NCI-H2227 (cell line): ENCODE measurements around the gene NINJ1.

Experiments
- DNase-seq: peaks from one replicate; lab custom pipeline; 2025; ENCODE audit not compliant: unreplicated experiment; lab: John Stamatoyannopoulos, UW

Gene NINJ1

DNA sequence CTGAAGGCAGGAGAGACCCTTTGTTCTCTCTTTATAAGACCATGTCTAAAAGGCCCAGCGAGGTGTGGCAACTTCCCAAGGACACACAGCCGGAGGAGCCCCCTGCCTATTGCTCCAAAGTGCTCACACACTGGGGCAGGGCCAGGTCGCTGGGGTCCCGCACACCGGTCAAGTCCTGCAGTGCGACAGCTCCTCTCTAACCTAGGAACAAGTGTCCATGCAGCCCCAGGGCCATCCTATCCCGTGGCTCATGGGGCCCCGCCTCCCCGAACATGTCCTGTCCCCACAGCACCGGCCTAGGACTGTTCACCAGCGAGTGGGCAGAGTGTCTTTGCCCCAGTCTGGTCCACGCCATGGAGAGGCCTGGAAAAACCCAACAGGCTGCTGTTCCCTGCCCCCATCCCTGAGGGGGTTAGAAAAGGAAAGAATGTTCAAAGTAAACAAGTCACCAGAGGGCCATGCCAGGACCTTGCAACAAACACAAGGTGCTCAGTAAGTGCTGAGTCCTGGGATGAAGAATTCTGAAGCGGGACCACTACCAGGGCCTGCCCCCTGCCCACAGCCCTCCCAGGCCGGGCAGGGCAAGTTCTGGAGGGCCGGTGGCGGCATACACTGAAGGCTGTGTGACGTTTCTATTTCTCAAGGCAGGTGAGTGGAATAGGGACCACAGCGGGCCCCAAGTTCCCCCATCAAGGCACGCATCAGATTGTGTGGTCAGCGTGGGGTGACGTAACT lies 938 bp downstream of the NINJ1 start:
- no peak for DNase-seq

DNA sequence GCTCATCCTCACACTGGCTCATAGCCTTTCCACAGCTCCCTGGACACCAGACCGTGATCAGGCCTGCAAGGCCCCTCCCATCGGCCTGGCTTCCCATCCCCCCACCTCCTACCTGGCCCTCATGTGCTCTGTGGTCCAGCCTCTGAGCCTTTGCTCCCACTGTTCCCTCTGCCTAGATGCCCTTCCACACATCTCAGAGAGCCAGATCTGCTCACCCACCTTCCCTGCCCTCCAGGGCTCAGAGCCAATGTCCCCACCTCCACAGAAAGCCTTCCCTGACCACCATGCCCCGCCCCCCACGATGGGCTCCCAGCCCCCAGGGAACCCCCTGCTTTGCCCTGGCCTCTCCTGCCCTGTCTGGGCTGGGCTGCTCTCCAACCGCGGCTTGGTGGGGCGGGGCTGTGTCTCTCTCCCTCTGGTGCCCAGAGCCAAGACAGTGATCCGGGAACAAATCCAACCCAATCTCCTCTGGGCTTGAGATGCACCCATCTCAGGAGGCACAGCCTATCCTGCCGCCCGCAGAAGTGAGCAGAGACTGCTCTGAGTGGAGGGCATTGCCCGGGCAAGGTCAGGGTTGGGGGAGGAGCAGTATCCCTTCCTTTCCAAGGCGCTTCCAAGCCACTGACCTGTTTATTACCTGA lies 1.6 kb downstream of the NINJ1 start:
- DNase-seq: no peak

DNA sequence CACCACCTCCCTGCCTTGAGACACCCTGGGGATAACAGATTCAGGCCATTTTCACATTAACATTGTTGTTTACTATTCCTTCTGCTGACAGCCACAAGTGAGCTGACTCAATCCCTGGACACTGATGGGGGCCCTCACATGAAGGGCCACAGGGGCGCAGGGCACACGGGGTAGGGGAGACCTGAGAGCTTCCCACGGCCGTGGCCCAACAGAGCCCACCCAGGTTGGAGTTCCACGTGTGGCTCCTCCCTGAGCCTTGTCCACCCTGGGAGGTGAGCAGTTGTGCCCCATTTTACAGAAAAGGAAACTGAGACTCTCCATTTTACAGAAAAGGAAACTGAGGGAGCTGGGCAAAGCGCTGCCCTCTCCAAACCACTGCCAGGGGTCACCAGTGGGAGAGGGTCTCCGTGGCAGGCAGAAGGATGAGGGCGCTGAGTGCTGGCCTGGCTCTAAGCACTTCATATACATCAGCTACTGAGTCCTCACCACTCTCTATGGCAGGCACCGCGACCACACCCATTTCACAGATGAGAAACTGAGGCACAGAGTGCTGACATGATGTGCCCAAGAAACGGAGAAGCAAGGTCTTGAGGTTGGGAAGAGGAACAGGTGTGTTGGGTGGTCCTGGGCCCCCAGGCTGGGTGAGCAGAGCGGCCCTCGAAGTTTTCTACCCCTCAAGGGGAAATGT lies 2.3 kb downstream of the NINJ1 start:
- DNase-seq: no peak

- no peak for DNase-seq
These were observed 3.1 kb downstream of the NINJ1 start for GRCh38 chr9:93130861-93131481.

DNA sequence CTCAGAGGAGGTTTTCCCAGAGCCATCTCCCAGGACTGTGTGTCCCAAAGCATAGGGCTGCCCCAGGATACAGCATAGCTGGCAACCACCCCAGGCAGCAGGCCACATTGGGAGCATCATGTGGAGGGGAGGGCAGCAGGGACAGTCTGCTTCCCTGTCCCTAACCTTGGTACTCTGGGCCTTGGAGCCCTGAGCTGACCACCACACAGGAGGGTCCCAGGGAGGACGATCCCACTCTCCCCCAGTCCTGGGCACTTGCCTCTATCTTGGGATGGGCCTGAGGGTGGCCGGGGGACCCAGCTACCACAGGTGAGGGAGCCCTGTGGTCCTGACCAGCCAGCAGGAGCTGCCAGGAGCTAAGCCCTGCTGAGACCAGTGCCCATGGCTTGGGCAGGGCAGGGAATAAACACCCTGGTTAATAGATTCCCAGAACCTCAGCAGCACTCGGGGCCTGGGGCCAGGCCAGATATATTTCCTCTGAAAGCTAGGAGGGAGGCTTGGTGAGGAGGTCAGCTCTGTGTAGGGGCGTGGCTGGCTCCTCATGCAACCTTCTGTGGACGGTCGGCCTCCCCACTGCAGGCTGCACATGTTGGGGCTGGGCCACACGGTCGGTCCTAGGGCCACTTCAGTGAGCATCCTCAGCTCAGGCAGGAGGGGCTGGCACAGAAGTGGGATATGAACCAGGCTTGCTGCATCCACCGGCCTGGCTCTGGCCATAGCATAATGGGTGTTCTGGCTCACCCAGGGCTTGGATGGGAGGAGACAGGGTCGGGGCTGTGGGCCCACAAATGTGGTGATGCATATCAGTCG lies 4.2 kb downstream of the NINJ1 start:
- no peak for DNase-seq

DNA sequence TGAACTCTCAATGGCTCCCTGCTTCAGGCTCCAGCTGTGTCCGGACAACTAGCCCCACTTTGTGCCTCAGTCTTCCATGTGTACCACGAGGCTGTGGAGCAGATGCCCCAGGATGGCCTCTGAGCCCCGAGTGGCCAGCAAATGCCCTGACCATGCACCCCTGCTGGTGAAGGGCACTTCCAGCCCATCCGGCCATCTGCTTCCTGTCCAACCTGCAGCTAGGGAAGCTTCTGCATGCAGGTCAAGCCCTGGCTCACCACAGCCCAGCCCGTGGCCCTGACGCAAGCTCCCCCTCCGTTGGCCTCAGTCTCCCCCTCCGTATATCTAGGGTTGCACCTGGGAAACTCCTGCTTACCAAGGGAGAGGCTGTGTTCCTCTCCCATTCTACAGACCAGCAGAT lies 4.8 kb downstream of the NINJ1 start:
- no peak for DNase-seq

GRCh38 chr9:93128715-93129224 lies 5.3 kb downstream of the NINJ1 start:
- no peak for DNase-seq

DNA sequence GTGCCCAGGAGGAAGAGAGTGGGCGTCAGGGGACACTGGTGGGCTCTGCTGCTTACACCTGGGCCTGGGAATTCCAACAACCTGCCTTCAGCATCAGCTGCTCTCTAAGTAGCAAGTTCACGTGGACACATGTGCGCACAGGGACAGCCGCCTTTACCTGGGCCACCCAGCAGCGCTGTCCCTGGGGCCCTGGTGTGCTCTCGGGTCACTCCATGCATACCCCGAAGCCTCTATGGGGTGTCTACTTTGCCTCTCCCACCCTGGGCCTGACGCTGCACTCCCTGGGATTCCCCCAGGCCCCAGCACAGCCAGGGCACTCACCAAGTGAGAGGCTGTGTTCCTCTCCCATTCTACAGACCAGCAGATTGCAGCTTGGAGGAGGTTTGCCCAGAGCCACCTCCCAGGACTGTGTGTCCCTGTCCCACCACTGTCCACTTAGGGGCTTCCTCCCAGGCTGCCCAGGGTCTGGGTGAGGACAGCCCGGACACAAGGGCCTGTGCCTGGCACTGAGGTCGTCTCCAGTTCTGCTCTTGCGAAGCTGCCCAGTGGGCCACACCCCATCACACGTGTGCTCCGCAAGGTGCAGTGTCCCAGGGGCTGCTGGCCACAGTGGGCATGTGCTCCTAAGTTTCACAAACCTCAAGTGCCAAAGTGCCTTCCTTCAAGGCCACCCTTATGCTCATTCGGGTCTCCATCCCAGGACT lies 5.9 kb downstream of the NINJ1 start:
- no peak for DNase-seq

GRCh38 chr9:93127395-93127911 lies 6.6 kb downstream of the NINJ1 start:
- DNase-seq: no peak

GRCh38 chr9:93126825-93127368 lies 7.2 kb downstream of the NINJ1 start:
- DNase-seq: peak; percentile 47

DNA sequence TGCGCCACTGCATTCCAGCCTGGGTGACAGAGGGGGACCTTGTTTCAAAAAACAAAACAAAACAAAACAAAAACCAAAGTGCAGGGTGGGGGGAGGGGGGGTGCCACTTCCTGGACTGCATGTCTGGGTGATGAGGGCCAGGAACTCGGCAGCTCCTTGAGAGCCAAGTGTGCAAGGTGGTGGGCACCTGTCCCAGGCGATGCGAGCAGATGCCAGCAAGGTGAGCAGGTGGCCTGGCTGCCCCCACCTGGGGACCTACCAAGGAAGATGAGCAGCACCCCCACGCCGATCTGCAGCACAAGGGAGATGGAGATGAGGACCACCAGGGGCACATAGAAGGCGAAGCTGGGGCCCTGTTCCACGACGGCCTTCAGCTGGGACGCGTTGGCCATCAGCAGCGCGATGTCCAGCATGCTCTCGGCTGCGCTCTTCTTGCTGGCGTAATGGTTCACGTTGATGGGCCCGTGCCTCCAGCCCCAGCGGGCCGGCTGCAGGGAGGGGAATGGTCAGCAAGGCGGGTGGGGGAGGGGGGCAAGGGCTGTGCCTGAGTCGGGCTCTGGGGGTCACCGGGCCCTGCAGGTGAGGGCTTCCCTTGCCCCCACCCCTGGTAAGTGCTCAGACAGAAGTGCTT lies 7.8 kb downstream of the NINJ1 start:
- no peak for DNase-seq

- no peak for DNase-seq
These were observed 8.6 kb downstream of the NINJ1 start for GRCh38 chr9:93125331-93125894.

DNA sequence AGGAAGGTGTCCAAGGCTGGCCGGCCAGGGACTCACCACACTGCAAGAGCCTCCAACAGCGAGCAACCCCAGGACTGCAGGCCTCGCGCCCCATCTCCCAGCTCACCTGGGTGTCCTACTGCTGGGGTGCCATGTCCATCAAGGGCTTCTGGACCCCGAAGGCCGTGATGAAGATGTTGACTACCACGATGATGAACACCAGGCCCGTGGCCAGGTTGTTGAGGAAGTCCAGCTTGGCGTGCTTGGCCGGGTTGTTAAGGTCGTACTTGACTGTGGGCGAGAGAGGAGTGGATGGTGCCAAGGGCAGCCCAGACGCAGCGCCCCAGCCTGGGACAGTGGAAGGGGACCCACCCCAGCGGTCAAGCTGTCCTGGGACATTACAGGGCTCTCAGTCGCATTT lies 9.3 kb downstream of the NINJ1 start:
- DNase-seq: no peak

DNA sequence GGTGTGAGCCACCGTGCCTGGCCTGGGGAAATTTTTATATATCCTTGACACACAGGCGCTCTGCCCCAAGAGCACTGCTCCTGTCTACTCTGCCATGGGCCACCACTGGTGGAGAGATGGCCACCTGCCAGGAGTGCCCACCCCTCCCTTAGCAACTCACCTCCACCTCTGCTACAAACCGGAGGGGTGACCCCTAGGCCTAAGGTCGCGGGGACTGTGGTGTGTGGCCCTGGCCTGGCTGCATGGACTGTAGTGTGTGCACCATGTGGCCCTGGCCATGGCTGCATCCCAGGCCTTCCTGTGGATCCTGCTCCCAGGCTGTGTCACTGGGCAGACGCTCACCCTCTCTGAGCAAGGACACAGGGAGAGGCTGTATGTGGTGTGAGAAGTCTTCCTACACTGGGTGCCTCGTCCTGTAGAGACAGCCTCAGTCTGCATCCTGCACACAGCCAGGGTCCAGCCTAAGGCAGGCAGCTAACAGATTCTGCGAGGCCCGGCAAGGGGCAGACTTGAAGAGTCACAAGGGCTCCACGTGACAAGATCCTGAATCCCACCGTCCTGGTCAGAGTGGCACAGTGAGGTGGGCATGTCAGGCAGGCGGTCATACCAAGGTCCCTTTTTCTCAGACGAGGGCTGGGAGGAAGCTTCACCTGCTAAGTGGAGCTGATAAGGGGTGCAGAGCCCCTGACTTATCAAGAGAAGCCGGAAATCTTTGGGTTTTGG lies 10.3 kb downstream of the NINJ1 start:
- DNase-seq: no peak

DNA sequence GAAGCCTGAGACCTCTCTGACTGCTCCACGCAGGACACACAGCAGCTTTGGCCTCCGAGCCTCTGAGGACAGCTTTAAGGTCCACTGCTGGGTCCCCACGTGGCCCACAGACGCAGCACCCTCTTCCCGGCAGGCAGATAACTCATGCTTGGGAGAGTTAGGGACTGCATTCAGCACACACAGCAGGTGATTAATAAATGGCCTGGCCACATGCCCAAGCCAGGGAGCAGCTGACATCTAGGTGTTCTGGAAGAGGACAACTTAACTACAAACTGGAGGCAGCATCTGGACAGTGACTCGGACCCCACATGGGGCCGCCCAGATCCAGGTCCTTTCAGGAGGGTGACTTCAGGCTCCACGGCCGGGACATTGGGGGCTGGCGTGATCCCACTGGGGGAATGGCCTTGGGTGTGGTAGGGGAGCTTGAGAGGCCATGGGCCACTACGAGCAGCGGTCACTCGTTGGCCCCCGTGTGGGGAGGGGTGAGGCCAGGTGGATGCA lies 11.3 kb downstream of the NINJ1 start:
- no peak for DNase-seq

DNA sequence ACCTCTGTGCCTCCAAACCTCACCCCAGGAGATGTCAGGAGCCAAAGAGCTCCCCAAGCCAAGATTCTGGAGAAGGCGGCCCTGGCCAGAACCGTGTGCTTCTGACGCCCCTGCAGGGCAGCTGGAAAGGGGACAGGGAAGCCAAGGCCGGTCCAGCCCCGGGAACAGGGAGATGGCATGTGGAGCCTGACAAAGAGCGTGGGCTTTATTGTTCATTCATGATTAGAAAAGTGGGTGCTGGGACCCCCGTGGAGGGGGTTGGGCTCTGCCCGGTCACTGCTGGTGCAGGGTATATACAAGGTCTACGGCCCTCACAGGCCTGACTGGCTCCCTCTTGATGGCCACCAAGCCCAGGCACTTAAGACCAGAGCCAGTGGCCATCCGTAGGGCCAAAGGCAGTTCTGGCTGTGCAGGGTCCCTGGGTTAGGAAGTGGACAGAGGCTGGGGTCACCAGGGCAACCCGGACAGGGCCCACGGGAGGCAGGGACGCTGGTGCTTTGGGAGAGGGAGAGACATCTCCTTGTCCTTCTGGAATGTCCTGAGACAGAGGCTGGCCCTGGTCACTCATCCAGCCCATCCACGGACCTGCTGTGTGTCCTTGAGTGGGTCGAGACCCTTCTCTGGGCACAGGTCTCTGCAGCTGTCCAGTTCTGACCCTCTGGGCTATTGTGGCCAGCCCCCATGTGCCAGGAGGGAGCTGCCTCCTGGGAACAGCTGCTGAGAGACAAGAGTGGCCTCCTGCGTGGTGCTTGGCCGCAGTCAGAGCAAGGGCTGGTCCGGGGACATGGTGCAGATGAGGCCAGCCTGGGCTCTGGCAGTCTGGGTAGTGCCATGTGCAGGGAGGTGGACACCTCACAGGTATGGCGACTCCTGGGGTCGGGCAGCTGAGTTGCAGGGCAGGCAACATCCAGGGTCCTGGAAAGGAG lies 12.5 kb downstream of the NINJ1 start:
- DNase-seq: no peak

- DNase-seq: no peak
These were observed 13.2 kb downstream of the NINJ1 start for GRCh38 chr9:93120846-93121315.
